Ovary (tissue), 9 donors: Measurements from ENCODE around the gene MYO3B. TPM values are rescaled to one million over a fixed set of nuclear protein-coding genes. Genes with fewer than 3 reads are reported as not detected.

Source experiments
- DNase-seq, 5 donors: peaks; one replicate each; pipeline ENCODE4 v3.0.0-alpha.2; 2019 to 2020
- H3K27ac ChIP-seq, 2 donors: fragments of 200-600 bp; one replicate each; pipeline versions ENCODE4 v1.5.1 to v1.8.0; 2019 to 2022
- H3K27me3 ChIP-seq: fragments of 200-600 bp; one replicate; pipeline ENCODE4 v1.8.0; 2022
- H3K36me3 ChIP-seq: fragments of 200-600 bp; sonication (generic); one replicate; pipeline ENCODE4 v1.5.1; 2019
- H3K4me1 ChIP-seq: one replicate; pipeline ENCODE4 v1.8.1; 2013; ENCODE audit warnings: mild to moderate bottlenecking, moderate library complexity; ENCODE audit not compliant: insufficient read depth
- H3K4me3 ChIP-seq: fragments of 200-600 bp; sonication (generic); one replicate; pipeline ENCODE4 v1.5.1; 2017
- H3K9me3 ChIP-seq, 2 donors: fragments of 200-600 bp in 1 of 2; sonication (generic) in 1 of 2; one replicate each; pipeline versions ENCODE4 v1.5.1 to v1.8.1; 2013 to 2019; ENCODE audit warnings: mild to moderate bottlenecking in 1 of 2, moderate library complexity in 1 of 2
- EP300 ChIP-seq: sonication (generic); formaldehyde crosslinking; IDR thresholded peaks from one replicate; pipeline ENCODE4 v1.6.1; 2017; ENCODE audit warnings: antibody characterized with exemption
- POLR2A ChIP-seq: fragments of 450-650 bp; IDR thresholded peaks from one replicate; pipeline ENCODE4 v1.6.1; 2017; ENCODE audit warnings: antibody characterized with exemption, mild to moderate bottlenecking, moderate library complexity
- WGBS, 3 donors: extraction: QIAGEN DNeasy Blood & Tissue Kit in 1 of 3; methylation state at CpG; one replicate each; pipeline versions ENCODE4 v1.1.5 to v1.1.7; 2013 to 2017; 5-methylcytosine and 5-hydroxymethylcytosine counted together
- intact Hi-C, 4 donors: fragments of 100-400 bp; cut with DNase I; formaldehyde crosslinking; loops; one replicate each; pipeline versions ENCODE4 v1.11.0 to v1.15.1; 2022 to 2023
- polyA plus RNA-seq, 2 donors: library from polyadenylated mRNA; stranded (reverse); fragments of 200-250 nt in 1 of 2; fragments of 350-450 nt in 1 of 2; fragmentation: Illumina TruSeq in 1 of 2; extraction: RNeasy Lipid Tissue Mini Kit (QIAGEN cat#74804) in 1 of 2; gene quantifications; one replicate each; pipeline ENCODE4 v1.2.3, GENCODE V29; 2013 to 2014
- total RNA-seq, 7 donors: library from RNA; depleted of rRNA in 2 of 7; stranded (reverse); fragments of >200 nt in 2 of 7; fragmentation: NEBNext Ultra II Directional in 3 of 7; extraction: Animal tissue kit (Norgen Biotek cat#: 25700) in 3 of 7; gene quantifications; one replicate each; pipeline versions ENCODE4 v1.1.0 to v1.2.4, GENCODE V29; 2016 to 2023
- TF ChIP-seq, protein P1 (sequence below), 3 donors: fragments of 450-650 bp in 2 of 3; fragments of 200-600 bp in 1 of 3; IDR thresholded peaks; one replicate each; pipeline versions ENCODE4 v1.5.1 to v1.8.0; 2016 to 2022; ENCODE audit warnings: antibody characterized with exemption in 3 of 3, mild to moderate bottlenecking in 1 of 3
- donor health status: DM: no; HTN: no; CAD: no; lungs with moderate emphysema.
- donor health status: DM: no; HTN: no; CAD: no.
- donor health status: Bipolar disorder and iron deficiency.
- donor health status: DM: yes; HTN: yes; CAD: no.
- donor health status: DM: no; HTN: no; CAD: no.
- donor health status: DM: yes; HTN: yes; CAD: no.

MYO3B gene
- total and polyA plus RNA-seq, 9 donors: 0.04 to 1.3 (median 0.12) TPM; not detected in 2

DNA sequence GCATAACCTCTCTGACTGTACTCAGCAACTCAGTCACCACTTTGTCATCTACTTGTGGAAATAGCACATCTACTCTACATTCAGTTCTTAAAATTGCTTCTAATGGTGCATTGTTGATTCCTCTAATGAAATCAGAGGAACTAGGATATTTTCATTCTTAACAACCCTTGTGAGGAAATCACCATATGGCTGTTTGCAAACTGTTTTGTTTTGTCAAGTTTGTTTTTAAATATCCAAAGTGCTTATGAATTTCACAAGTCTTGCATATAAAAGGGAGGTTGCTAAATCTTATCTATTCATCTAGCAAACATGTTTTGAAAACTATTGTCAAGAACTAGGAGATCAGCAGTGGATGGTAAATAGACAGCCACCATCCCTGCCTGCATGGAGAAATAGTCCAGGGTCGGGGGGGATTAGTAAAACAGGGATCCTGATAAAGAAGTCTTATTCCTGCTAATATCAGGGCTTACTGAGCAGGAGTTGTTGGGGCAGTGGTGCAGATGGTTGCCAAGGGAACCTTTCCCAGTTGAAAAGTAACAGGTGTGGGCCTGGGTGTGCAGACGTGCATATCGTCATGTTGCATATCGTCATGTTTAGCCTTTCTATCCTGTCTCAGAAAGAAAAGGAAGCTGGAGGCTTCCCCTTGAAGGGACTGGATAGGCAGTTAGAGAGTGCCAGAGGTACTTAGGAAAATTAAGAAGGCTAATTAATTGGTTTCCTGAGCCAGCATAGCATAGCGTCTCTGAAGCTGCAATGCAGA, 7.5 kb upstream of the MYO3B start:
- 8 to 45% (median 17%) methylated on average over 5 of the region's 5 CpGs for WGBS, 3 donors
- intact Hi-C loops: no loop called here

DNA sequence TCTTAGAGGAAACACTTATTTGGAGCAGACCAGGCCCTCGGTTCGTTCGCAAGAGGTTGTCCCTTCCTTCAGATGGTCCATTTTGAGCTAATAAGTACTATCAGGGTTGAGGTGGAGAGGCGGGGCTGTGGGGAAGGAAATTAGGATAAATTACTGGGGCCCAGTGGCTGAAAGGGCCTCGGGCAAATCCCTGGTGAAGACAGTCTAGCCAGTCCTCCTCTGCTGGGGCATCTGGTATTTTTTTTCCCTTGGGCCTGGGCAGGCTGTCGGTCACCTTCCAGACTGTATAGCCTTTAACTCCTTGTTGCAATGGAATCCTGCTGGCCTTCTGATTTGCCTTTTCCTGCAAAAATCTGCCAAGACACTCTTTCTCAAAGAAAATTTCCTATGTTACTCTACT, 1.7 kb upstream of the MYO3B start:
- H3K27me3 ChIP-seq: no peaks in the 10 kb centered on the region
- H3K4me1 ChIP-seq: no peaks in the 10 kb centered on the region
- H3K27ac ChIP-seq: no peak overlapping the region
- TF ChIP-seq POLR2A: no peak
- no peak for TF ChIP-seq EP300
- TF ChIP-seq, protein P1, sequence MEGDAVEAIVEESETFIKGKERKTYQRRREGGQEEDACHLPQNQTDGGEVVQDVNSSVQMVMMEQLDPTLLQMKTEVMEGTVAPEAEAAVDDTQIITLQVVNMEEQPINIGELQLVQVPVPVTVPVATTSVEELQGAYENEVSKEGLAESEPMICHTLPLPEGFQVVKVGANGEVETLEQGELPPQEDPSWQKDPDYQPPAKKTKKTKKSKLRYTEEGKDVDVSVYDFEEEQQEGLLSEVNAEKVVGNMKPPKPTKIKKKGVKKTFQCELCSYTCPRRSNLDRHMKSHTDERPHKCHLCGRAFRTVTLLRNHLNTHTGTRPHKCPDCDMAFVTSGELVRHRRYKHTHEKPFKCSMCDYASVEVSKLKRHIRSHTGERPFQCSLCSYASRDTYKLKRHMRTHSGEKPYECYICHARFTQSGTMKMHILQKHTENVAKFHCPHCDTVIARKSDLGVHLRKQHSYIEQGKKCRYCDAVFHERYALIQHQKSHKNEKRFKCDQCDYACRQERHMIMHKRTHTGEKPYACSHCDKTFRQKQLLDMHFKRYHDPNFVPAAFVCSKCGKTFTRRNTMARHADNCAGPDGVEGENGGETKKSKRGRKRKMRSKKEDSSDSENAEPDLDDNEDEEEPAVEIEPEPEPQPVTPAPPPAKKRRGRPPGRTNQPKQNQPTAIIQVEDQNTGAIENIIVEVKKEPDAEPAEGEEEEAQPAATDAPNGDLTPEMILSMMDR (IDR thresholded peaks at IDR 0.05): no peak
- no peaks in the 10 kb centered on the region for H3K36me3 ChIP-seq
- WGBS, 3 donors: 69 to 75% (median 72%) methylated on average over 6 of the region's 6 CpGs
- no peaks in the 10 kb centered on the region for H3K9me3 ChIP-seq
- DNase-seq: no peak
- no peak overlapping the region for H3K4me3 ChIP-seq
- intact Hi-C loops: no loop called here

More for the DNA sequence above, 7.5 kb upstream of the MYO3B start:
- TF ChIP-seq EP300: no peak
- TF ChIP-seq POLR2A: no peak
- TF ChIP-seq, protein P1 (IDR thresholded peaks at IDR 0.05): no peak
- Histone ChIP-seq H3K27ac (no peak overlapping the region), H3K4me3 (no peak overlapping the region), H3K9me3 (no peaks in the 10 kb centered on the region), H3K27me3 (no peaks in the 10 kb centered on the region), H3K4me1 (no peaks in the 10 kb centered on the region), H3K36me3 (no peaks in the 10 kb centered on the region)
- DNase-seq: no peak

DNA sequence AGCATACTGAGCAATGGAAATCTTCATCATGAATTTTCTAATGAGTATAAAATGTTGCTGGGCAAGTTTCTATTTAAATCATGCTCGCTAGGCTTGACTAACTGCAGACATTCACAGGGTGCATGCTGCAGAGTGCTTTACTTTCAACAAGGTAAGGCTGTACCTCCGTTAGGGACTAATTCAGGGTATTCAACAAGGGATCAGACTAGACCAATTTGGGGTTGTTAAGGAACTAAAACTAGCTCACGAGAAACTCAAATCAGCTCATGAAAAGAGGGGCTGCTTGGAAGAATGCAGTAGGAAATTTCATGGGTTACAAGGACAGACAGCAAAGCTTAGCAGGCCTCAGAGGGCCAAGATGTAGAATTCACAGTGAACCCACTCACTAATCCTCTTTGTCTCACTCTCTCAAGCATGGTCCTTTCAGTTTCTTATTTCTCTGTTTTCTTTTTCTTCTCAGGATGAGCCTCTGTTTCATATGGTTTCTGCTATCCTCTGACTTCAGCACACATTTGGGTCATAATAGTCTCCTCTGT, 2.2 kb downstream of the MYO3B start:
- DNase-seq: no peak
- no peaks in the 10 kb centered on the region for H3K9me3 ChIP-seq
- intact Hi-C loops: no loop called here
- TF ChIP-seq EP300 (no peak), POLR2A (no peak)
- TF ChIP-seq, protein P1 (IDR thresholded peaks at IDR 0.05): no peak
- WGBS, 3 donors: 89 to 92% (median 90%) methylated on average over 3 of the region's 3 CpGs
- no peak overlapping the region for H3K4me3 ChIP-seq
- no peaks in the 10 kb centered on the region for H3K36me3 ChIP-seq
- no peaks in the 10 kb centered on the region for H3K4me1 ChIP-seq
- H3K27ac ChIP-seq: no peak overlapping the region
- no peaks in the 10 kb centered on the region for H3K27me3 ChIP-seq

GRCh38 chr2:170181602-170182001, 3.7 kb downstream of the MYO3B start:
- TF ChIP-seq POLR2A (no peak), EP300 (no peak)
- TF ChIP-seq, protein P1 (IDR thresholded peaks at IDR 0.05): no peak
- Histone ChIP-seq H3K36me3 (no peaks in the 10 kb centered on the region), H3K4me3 (no peak overlapping the region), H3K9me3 (no peaks in the 10 kb centered on the region), H3K27me3 (no peaks in the 10 kb centered on the region), H3K27ac (no peak overlapping the region), H3K4me1 (no peaks in the 10 kb centered on the region)
- DNase-seq: no peak
- WGBS, 3 donors: 92% methylated on average over 5 of the region's 5 CpGs
- intact Hi-C loops: no loop called here
